Measurements from ENCODE around the gene TIMM13.

DNA sequence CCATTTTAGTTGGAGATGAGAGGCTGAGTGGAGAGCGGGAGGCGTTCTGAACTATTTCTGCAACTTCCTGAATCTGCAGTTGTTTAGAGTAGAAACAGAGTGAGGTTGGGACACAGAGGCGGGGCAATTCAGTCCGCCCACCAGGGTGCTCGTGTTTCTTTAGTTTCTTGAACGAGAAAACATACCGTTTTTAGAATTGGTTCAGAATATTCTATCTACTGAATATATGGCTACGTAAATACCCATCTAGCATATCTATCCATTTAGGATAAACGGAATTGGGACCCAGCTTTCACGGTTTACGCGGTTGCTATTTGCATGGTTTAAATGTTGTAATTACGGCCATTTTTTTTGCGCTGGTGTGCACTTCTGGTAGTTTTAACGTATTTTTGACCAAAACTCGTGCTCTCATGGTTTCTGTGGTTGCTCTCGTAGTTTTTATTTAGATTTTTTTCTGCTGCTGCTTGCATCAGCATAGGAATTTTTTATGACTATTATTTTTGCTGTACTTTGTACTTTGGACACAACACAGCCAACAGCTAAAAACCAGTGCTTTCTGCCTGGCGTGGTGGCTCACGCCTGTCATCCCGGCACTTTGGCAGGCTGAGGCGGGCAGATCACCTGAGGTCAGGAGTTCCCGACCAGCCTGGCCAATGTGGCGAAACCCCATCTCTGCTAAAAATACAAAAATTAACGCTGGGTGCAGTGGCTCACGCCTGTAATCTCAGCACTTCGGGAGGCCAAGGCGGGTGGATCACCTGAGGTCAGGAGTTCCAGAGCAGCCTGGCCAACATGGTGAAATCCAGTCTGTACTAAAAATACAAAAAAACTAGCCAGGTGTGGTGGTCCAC lies 32.7 kb downstream of the TIMM13 start:
- TF ChIP-seq POLR2AphosphoS5 (IDR thresholded peaks at IDR 0.05; ENCODE audit: borderline replicate concordance, low read depth, low read length), result no peak
- no peak for TF ChIP-seq EZH2 (IDR thresholded peaks at IDR 0.05)
